Neural cell (in vitro differentiated cells): Measurements from ENCODE around the gene GNG10. TPM values are rescaled to one million over a fixed set of nuclear protein-coding genes. Genes with fewer than 3 reads are reported as not detected.
A peak's percentile ranks its signal among the peaks of the same experiment; 100 is the strongest.

Source experiments
- H2AFZ ChIP-seq: fragments of 200-600, 300-800 bp; sonication (generic), shearing (Covaris generic); 2 replicates; pipeline ENCODE4 v1.6.0; 2014; ENCODE audit warnings: low read depth, mild to moderate bottlenecking, antibody characterized with exemption, low read length, moderate library complexity
- H3F3A ChIP-seq: fragments of 200-600 bp; shearing (Covaris generic); 2 replicates; pipeline ENCODE4 v1.6.1; 2016; ENCODE audit warnings: mild to moderate bottlenecking, moderate library complexity, mixed read lengths, antibody characterized with exemption, low read length; ENCODE audit not compliant: insufficient read depth, poor library complexity, severe bottlenecking
- H3K27ac ChIP-seq: fragments of 200-600, 300-800 bp; sonication (generic), shearing (Covaris generic); 2 replicates; pipeline ENCODE4 v1.5.1; 2014; ENCODE audit warnings: mild to moderate bottlenecking, low read length, moderate library complexity
- H3K27me3 ChIP-seq: fragments of 300-800, 200-600 bp; sonication (generic), shearing (Covaris generic); 2 replicates; pipeline ENCODE4 v1.6.0; 2014; ENCODE audit warnings: mild to moderate bottlenecking, low read depth, low read length, moderate library complexity; ENCODE audit not compliant: insufficient read depth
- H3K36me3 ChIP-seq: fragments of 300-800, 200-600 bp; sonication (generic), shearing (Covaris generic); 2 replicates; pipeline ENCODE4 v1.5.1; 2014; ENCODE audit warnings: mild to moderate bottlenecking, antibody characterized with exemption, low read length, moderate library complexity; ENCODE audit not compliant: insufficient read depth
- H3K4me2 ChIP-seq: fragments of 300-800, 200-600 bp; sonication (generic), shearing (Covaris generic); 2 replicates; pipeline ENCODE4 v1.6.0; 2014; ENCODE audit warnings: mild to moderate bottlenecking, low read length
- H3K4me3 ChIP-seq: fragments of 300-800, 200-600 bp; sonication (generic), shearing (Covaris generic); 2 replicates; pipeline ENCODE4 v1.5.1; 2014; ENCODE audit warnings: mild to moderate bottlenecking, low read length, moderate library complexity
- H3K79me2 ChIP-seq: fragments of 200-600 bp; shearing (Covaris generic); replicated peaks from 2 replicates; pipeline ENCODE4 v1.6.0; 2014; ENCODE audit warnings: mild to moderate bottlenecking, low read length, moderate library complexity; ENCODE audit not compliant: insufficient read depth
- H3K9ac ChIP-seq: fragments of 300-800, 200-600 bp; sonication (generic), shearing (Covaris generic); 2 replicates; pipeline ENCODE4 v1.6.1; 2016; ENCODE audit warnings: mild to moderate bottlenecking, low read length, mixed read lengths
- H3K9me2 ChIP-seq: fragments of 200-600 bp; shearing (Covaris generic); 2 replicates; pipeline ENCODE4 v1.6.1; 2016; ENCODE audit warnings: mild to moderate bottlenecking, low read length, mixed read lengths; ENCODE audit not compliant: insufficient read depth
- H3K9me3 ChIP-seq: fragments of 200-600, 300-800 bp; sonication (generic), shearing (Covaris generic); 2 replicates; pipeline ENCODE4 v1.6.1; 2016; ENCODE audit warnings: mild to moderate bottlenecking, mixed run types, low read length, moderate library complexity, mixed read lengths
- H4K20me1 ChIP-seq: fragments of 200-600 bp; shearing (Covaris generic); 2 replicates; pipeline ENCODE4 v1.6.1; 2016; ENCODE audit warnings: mild to moderate bottlenecking, mixed run types; ENCODE audit not compliant: insufficient read depth
- EZH2 ChIP-seq: fragments of 200-600, 300-800 bp; shearing (Covaris generic), sonication (generic); IDR thresholded peaks from 2 replicates; pipeline ENCODE4 v1.6.1; 2014; ENCODE audit warnings: antibody characterized with exemption, low read length, borderline replicate concordance, mild to moderate bottlenecking; ENCODE audit not compliant: insufficient read depth, poor library complexity, severe bottlenecking
- MXI1 ChIP-seq: fragments of 450-650 bp; conservative IDR thresholded peaks from 2 replicates; pipeline ENCODE4 v1.6.1; 2014; ENCODE audit warnings: antibody characterized with exemption, mild to moderate bottlenecking; ENCODE audit not compliant: poor library complexity, severe bottlenecking
- POLR2AphosphoS5 ChIP-seq: IDR thresholded peaks from 2 replicates; pipeline ENCODE4 v1.6.1; 2012
- RAD21 ChIP-seq: fragments of 450-650 bp; conservative IDR thresholded peaks from 2 replicates; pipeline ENCODE4 v1.6.1; 2014; ENCODE audit warnings: antibody characterized with exemption, mild to moderate bottlenecking, moderate library complexity
- REST ChIP-seq: IDR thresholded peaks from 2 replicates; pipeline ENCODE4 v1.6.1; 2012; ENCODE audit warnings: borderline replicate concordance
- SMC3 ChIP-seq: fragments of 450-650 bp; conservative IDR thresholded peaks from 2 replicates; pipeline ENCODE4 v1.6.1; 2014; ENCODE audit warnings: antibody characterized with exemption, mild to moderate bottlenecking, moderate library complexity; ENCODE audit not compliant: poor library complexity
- TAF1 ChIP-seq: IDR thresholded peaks from 2 replicates; pipeline ENCODE4 v1.6.1; 2012; ENCODE audit warnings: low read depth
- polyA plus RNA-seq: library from polyadenylated mRNA; depleted of rRNA; stranded (reverse); fragments of >200 nt; gene quantifications from 2 replicates; pipeline ENCODE4 v1.2.3, GENCODE V29; 2014
- TF ChIP-seq, protein P1 (sequence below): fragments of 450-650 bp; IDR thresholded peaks from 2 replicates; pipeline ENCODE4 v1.5.1; 2014; ENCODE audit warnings: antibody characterized with exemption, mild to moderate bottlenecking, moderate library complexity; ENCODE audit not compliant: poor library complexity, severe bottlenecking

Gene GNG10
- polyA plus RNA-seq, 1 donor from 2014 or later, result 69.6 TPM

GRCh38 chr9:111630182-111630963 lies 31.0 kb upstream of the GNG10 start:
- H3F3A ChIP-seq, result no peaks in the 10 kb centered on the region
- H3K9me3 ChIP-seq, result no peaks in the 10 kb centered on the region
- peak overlapping the region; percentile 68 for H3K27ac ChIP-seq
- H3K79me2 ChIP-seq, result peaks cover 34% of the 10 kb centered on the region
- H3K27me3 ChIP-seq, result no peaks in the 10 kb centered on the region
- TF ChIP-seq EZH2, result no peak
- H3K4me3 ChIP-seq, result peak overlapping the region; percentile 95
- peak overlapping the region; percentile 83 for H3K9ac ChIP-seq
- no peaks in the 10 kb centered on the region for H3K36me3 ChIP-seq
- peak overlapping the region; percentile 81 for H3K4me2 ChIP-seq
- no peaks in the 10 kb centered on the region for H3K9me2 ChIP-seq
- H2AFZ ChIP-seq, result peak overlapping the region; percentile 59
- H4K20me1 ChIP-seq, result no peaks in the 10 kb centered on the region

GRCh38 chr9:111630964-111631213 lies 30.5 kb upstream of the GNG10 start:
- peak overlapping the region; percentile 83 for H3K9ac ChIP-seq
- no peaks in the 10 kb centered on the region for H3K27me3 ChIP-seq
- TF ChIP-seq RAD21 (no peak), REST (no peak), MXI1 (peak; percentile 92), POLR2AphosphoS5 (no peak), SMC3 (peak; percentile 53), TAF1 (no peak), EZH2 (no peak)
- TF ChIP-seq, protein P1, sequence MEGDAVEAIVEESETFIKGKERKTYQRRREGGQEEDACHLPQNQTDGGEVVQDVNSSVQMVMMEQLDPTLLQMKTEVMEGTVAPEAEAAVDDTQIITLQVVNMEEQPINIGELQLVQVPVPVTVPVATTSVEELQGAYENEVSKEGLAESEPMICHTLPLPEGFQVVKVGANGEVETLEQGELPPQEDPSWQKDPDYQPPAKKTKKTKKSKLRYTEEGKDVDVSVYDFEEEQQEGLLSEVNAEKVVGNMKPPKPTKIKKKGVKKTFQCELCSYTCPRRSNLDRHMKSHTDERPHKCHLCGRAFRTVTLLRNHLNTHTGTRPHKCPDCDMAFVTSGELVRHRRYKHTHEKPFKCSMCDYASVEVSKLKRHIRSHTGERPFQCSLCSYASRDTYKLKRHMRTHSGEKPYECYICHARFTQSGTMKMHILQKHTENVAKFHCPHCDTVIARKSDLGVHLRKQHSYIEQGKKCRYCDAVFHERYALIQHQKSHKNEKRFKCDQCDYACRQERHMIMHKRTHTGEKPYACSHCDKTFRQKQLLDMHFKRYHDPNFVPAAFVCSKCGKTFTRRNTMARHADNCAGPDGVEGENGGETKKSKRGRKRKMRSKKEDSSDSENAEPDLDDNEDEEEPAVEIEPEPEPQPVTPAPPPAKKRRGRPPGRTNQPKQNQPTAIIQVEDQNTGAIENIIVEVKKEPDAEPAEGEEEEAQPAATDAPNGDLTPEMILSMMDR, result no peak

More at GRCh38 chr9:111630964-111631213, 30.5 kb upstream of the GNG10 start:
- peak overlapping the region; percentile 68 for H3K27ac ChIP-seq
- H3K4me3 ChIP-seq, result peak overlapping the region; percentile 95
- H3K36me3 ChIP-seq, result no peaks in the 10 kb centered on the region
- peaks cover 34% of the 10 kb centered on the region for H3K79me2 ChIP-seq
- peak overlapping the region; percentile 81 for H3K4me2 ChIP-seq
- no peaks in the 10 kb centered on the region for H3K9me2 ChIP-seq
- no peaks in the 10 kb centered on the region for H4K20me1 ChIP-seq
- no peaks in the 10 kb centered on the region for H3F3A ChIP-seq
- H2AFZ ChIP-seq, result peak overlapping the region; percentile 59
- no peaks in the 10 kb centered on the region for H3K9me3 ChIP-seq
